ENCODE data around the gene PRPH.
"Not testable (repeated sequence)": the region's sequence is repeated elsewhere in the genome, so short reads cannot be mapped to it uniquely, and the experiment has no call there.

The PRPH gene

DNA sequence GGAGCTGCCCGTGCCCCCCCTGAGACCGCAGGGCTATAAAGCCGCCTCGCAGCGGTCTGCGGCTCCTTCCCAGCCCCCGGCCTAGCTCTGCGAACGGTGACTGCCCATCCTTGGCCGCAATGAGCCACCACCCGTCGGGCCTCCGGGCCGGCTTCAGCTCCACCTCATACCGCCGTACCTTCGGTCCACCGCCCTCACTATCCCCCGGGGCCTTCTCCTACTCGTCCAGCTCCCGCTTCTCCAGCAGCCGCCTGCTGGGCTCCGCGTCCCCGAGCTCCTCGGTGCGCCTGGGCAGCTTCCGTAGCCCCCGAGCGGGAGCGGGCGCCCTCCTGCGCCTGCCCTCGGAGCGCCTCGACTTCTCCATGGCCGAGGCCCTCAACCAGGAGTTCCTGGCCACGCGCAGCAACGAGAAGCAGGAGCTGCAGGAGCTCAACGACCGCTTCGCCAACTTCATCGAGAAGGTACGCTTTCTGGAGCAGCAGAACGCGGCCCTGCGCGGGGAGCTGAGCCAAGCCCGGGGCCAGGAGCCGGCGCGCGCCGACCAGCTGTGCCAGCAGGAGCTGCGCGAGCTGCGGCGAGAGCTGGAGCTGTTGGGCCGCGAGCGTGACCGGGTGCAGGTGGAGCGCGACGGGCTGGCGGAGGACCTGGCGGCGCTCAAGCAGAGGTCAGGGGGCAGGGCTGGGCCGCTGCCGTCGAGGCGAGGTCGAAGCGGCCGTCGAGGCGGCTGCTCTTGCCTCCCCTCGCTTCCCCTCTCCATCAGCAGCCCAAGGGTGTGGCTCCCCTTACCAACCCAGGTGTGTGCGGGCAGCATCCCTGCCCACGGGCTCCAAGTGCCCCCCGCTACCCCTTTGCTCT, at the start of gene PRPH:
PRPH (plus strand) TSS at position 66 of the 855 bp plus-strand sequence; CDS start at position 120, 54 bp downstream.
- no peak for DNase-seq (ENCODE audit: low read depth)

DNA sequence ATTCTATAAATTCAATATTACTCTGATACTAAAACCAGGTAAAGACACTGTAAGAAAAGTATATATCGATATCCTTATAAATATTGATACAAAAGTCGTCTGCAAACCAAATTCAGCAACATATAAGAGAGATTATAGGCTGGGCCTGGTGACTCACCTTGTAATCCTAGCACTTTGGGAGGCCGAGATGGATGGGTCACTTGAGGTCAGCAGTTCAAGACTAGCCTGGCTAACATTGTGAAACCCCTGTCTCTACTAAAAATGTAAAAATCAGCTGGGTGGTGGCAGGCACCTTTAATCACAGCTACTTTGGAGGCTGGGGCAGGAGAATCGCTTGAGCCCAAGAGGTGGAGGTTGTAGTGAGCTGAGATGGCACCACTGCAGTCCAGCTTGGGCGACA, 43.6 kb upstream of the PRPH start:
- DNase-seq (ENCODE audit: low read depth) = no peak

DNA sequence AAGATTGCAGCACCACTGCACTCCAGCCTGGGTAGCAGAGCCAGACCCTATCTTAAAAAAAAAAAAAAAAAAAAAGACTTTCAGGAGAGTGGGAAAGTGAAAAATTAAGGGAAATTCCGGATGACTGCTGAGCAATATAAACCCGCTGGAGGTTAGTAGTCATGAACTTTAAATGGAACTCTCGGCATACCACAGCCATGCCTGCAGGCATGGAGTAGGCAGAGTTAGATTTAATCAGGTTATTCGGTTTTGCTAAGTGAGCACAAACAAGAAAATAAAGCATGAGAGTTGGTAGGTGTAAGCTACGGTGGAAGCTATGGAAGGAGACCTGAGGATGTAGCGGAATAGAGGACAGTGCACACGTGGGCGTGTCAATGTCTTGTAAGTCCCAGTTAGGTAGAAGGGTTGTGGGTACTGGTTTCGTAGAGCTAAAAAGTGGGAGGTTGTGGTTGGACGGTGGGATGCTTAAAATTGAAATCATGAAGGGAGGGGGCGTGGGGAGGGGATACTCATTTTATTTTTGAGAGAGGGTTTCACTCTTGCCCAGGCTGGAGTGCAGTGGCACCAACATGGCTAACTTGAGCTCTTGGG, 41.8 kb upstream of the PRPH start:
- DNase-seq (ENCODE audit: low read depth) = no peak

DNA sequence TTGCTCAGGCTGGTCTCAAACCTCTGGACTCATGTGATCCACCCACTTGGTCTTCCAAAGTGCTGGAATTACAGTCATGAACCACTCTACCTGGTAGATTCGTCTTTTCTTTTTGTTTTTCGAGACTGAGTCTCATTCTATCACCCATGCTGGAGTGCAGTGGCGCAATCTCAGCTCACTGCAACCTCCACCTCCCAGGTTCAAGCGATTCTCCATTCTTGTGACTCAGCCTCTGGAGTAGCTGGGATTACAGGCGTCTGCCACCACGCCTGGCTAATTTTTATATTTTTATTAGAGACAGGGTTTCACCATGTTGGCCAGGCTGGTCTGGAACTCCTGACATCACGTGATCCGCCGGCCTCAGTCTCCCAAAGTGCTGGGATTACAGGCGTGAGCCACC, 39.5 kb upstream of the PRPH start:
- DNase-seq (ENCODE audit: low read depth) = not testable (repeated sequence)

DNA sequence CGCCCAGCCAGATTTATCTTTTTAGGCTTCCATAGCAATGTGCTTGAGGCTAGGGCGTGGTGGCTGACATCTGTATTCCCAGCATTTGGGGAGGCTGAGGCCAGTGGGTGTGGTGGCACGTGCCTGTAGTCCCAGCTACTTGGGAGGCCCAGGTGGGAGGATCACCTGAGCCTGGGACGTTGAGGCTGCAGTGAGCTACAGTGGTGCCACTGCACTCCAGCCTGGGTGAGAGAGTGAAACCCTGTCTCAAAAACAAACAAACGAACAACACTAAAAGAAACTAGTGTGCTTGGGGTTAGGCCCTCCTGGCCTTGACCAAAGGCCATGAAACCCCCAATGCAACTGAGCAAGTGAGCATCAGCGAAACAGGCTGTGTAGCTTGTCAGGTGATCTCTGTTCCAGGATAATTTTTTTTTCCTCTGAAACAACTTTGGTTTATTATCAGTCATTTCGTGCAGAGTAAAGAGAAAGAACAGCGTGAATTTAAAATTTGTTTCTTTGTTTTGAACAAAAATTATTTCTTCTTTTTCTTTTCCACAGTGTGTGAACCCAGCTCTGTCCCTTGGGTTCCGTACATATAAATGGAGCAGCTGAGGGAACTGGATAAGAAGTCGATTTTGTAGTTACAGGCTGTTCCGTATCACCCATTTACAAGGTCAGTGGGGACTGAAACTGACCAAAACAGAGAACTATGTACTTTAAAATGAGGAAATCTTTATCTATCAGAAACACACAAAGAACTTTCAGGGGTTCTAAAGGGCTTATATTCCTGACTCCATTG, 38.9 kb upstream of the PRPH start:
- no peak for DNase-seq (ENCODE audit: low read depth)

DNA sequence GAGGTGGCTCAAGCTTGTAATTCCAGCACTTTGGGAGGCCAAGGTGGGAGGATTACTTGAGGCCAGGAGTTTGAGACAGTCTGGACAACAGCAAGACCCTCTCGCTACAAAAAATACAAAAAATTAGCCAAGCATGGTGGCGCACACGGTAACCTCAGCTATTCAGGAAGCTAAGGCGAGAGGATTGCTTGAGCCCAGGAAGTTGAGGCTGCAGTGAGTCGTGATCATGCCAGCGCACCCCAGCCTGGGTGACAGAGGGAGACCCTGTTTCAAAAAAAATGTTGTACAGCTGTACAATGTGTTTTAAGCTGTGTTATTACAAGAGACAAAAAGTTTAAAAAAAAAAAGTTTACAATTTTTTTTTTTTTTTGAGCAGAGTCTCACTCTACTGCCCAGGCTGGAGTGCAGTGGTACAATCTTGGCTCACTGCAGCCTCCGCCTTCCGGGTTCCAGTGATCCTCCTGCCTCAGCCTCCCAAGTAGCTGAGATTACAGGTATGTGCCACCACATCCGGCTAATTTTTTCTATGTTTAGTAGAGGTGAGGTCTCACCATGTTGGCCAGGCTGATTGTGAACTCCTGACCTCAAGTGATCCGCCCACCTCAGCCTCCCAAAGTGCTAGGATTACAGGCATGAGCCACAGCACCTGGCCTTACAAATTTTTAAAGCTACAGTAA, 37.3 kb upstream of the PRPH start:
- not testable (repeated sequence) for DNase-seq (ENCODE audit: low read depth)

DNA sequence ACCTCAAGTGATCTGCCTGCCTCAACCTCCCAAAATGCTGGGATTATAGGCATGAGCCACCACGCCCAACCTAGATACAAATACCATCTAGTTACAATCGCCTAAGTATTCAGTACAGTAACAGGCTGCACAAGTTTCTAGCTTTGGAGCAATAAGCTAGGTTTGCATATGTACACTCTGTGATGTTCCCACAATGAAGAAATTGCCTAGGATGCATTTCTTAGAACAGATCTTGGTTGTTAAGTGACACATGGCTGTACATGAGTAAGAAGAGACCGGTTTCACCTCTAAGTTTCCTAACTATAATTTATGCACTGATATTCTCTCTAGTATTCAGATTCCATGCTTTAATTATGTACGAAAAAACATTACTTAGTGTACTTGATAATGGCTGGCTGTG, 35.5 kb upstream of the PRPH start:
- no peak for DNase-seq (ENCODE audit: low read depth)

DNA sequence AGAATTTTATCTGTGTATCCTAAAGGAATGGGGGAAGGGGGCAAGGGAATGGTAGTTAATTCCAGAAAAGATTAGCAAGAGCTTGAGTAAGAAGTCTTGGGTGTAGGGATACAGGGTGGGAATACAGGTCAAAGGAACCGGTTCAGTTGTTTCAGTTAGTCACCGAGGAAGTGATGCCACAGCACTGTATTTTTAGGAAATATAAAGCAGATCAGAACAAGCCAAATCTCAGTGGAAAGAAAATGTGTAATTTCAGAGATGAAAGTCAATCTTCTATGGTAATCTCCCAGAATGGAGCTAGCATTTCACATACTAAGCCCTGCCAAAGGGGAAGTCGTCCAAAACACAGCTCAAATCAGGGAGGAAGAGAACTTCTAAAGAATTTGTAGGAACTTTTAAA, 34.8 kb upstream of the PRPH start:
- no peak for DNase-seq (ENCODE audit: low read depth)

DNA sequence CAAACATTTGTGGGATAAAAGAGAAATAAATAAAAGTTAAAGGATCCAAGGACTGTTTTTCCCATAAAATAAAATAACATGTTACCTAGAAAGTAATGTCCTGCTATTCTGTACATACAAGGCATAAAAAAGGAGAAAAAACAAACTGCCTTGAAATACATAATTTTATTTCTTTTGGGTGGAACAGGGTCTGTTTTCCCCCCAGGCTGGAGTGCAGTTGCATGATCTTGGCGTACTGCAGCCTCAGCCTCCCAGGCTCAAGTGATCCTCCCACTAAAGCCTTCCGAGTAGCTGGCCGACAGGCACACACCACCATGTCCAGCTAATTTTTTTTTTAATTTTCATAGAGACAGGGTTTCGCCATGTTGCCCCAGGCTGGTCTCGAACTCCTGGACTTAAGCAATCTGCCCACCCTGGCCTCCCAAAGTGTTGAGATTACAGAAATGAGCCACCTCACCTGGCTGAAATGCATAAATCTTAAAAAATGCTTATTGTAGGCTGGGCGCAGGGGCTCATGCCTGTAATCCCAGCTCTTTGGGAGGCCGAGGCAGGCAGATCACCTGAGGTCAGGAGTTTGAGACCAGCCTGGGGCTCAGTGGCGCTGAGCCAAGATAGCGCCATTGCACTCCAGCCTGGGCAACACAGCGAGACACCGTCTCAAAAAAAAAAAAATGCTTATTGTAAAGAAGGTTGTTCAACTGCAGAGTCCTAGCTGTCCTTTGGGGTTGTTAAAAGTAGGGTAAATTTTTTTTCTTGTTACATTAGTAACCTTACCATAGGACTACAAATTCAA, 34.2 kb upstream of the PRPH start:
- no peak for DNase-seq (ENCODE audit: low read depth)

DNA sequence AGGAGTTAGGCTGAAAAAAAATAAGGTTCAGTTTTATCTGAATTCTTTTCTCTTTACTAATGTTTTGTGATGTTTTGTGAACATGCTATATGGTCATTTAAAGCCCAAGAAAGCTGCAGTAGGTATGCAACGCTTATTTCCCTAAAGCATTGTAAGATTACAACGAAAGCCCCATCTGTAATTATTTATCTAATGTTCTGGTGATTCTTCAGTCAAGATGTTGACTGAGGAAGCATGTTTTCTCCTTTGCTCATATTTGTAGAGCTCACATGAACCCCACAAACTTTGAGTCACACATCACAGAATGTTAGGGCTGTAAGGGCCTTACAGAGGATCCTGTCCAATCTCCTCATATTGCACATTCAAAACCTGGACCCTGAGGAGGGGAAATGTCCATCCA, 33.2 kb upstream of the PRPH start:
- DNase-seq (ENCODE audit: low read depth) = no peak

DNA sequence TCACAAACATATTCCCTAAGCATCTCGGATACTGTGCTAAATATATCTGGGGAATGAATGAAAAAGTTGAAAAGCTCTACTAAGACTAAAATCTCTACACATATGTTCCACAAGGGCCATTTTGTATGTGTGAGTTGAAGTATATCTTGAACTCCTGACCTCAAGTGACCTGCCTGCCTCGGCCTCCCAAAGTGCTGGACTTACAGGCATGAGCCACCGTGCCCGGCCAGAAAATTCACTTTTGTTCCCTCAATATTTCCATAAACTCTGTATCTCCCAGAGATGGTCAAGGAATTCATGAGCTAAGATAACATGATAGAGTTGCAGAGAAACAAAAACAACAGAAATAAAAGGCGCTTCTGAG, 31.6 kb upstream of the PRPH start:
- DNase-seq (ENCODE audit: low read depth) = no peak

DNA sequence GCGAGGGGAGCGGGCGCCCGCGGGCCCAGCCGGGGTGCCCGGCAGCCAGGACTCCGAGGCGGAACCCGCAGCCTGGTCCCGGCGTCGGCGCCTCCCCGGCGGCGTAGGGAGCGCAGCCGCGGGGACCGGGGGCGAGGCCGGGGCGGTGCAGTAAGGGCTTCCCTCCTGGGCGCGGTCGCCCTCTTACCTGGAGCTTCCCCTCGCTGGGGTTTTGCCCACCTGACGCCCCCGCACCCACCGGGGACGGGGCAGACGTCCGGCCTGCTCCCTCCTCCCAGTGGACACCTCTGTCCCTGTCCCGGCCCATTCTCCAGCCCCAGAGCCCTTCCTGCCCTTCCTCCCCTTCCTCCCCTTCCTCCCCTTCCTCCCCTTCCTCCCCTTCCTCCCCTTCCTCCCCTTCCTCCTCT, 30.5 kb upstream of the PRPH start:
- no peak for DNase-seq (ENCODE audit: low read depth)

DNA sequence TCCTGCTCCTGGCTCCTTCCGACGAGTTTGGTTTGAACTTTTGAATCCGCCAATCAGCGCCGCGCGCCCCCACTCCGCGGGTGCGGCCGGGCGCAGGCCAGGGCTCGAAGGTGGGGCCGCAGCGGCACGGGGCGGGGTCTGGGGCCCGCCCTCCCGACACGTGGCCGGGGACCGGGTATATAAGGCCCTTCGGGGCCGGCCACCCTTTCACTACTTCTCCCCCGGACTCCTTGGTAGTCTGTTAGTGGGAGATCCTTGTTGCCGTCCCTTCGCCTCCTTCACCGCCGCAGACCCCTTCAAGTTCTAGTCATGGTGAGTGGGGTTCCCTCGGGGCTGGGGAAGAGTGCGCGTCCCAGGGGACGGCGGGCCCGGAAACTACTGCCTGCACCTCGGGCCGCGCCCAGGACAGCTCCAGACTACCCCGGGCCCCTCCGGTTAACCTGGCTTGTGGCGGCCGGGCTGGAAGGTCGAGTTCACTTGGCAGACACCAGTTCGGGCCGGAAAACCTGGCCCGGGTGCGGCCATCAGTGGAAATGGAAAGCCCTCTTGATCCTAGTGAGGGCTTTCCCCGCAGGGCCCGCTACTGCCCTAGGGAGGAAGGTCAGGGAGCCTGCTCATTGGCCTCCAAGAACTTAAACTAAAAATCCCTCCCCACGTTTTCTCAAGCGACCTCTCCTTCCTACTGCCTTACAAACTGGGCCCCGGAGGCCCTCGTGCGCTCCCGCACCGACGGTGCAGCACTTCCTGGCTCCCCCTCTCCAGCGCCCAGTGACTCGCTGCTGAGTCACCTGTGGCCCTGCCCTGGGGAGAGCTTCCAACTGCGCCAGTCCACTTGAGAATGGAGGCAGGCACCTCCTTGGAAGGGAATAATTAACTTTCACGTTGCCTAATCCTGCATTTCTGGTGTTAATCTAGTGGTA, 29.8 kb upstream of the PRPH start, which contains the start of gene TUBA1C:
TUBA1C (plus strand) TSS at position 210 of the 920 bp plus-strand sequence; CDS start at position 310, 100 bp downstream.
- peak; percentile 76 for DNase-seq (ENCODE audit: low read depth)

DNA sequence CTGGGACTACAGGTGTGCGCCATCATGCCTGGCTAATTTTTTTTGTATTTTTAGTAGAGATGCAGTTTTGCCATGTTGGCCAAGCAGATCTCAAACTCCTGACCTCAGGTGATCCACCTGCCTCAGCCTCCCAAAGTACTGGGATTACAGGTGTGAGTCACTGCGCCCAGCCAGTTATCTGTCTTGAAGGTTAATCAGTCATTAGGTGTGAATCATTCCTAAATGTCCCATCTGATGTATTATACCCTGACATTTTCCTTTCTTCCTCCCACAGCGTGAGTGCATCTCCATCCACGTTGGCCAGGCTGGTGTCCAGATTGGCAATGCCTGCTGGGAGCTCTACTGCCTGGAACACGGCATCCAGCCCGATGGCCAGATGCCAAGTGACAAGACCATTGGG, 25.8 kb upstream of the PRPH start:
- not testable (repeated sequence) for DNase-seq (ENCODE audit: low read depth)

DNA sequence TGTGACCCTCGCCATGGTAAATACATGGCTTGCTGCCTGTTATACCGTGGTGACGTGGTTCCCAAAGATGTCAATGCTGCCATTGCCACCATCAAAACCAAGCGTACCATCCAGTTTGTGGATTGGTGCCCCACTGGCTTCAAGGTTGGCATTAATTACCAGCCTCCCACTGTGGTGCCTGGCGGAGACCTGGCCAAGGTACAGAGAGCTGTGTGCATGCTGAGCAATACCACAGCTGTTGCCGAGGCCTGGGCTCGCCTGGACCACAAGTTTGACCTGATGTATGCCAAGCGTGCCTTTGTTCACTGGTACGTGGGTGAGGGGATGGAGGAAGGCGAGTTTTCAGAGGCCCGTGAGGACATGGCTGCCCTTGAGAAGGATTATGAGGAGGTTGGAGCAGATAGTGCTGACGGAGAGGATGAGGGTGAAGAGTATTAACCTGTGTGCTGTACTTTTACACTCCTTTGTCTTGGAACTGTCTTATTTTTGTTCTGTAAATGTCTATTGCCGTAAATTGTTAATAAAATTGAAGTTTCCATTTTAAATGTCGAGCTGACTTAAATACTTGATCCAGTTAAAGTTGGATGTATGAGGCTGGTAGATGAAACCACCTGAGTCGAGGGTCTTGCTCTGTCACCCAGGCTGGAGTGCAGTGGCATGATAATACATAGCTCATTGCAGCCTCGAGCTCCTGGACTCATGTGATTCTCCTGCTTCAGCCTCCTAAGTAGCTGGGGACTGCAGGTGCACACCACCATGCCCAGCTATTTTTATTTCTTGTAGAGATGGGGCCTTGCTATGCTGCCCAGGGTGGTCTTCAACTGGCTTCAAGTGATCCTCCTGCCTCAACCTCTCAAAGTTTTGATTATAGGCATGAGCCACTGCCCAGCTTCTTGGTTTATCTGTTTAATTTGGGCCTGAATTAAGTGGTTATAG, 21.9 kb upstream of the PRPH start:
- no peak for DNase-seq (ENCODE audit: low read depth)

DNA sequence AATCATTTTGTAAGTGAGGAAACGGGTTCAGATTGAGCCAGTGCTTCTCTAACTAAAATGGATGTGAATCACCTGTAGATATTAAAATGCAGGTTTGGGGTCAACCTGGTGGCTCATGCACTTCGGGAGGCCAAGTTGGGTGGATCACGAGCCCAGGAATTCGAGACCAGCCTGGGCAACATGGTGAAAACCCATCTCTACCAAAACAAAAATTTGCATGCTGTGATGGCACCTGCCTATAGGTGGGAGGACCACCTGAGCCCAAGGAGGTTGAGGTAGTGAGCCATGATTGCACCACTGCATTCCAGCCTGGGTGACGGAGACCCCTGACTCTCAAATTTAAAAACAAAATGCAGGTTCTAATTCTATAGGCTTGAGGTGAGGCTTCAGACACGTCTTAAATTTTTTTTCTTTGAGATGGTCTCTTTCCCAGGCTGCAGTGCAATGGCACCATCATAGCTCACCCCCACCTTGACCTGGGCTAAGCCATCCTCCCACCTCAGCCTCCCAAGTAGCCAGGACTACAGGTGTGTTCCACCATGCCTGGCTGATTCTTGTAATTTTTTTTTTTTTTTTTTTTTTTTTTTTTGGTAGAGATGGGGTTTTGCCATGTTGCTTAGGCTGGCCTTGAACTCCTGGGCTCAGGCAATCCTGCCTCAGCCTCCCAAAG, 21.1 kb upstream of the PRPH start:
- DNase-seq (ENCODE audit: low read depth) = no peak

DNA sequence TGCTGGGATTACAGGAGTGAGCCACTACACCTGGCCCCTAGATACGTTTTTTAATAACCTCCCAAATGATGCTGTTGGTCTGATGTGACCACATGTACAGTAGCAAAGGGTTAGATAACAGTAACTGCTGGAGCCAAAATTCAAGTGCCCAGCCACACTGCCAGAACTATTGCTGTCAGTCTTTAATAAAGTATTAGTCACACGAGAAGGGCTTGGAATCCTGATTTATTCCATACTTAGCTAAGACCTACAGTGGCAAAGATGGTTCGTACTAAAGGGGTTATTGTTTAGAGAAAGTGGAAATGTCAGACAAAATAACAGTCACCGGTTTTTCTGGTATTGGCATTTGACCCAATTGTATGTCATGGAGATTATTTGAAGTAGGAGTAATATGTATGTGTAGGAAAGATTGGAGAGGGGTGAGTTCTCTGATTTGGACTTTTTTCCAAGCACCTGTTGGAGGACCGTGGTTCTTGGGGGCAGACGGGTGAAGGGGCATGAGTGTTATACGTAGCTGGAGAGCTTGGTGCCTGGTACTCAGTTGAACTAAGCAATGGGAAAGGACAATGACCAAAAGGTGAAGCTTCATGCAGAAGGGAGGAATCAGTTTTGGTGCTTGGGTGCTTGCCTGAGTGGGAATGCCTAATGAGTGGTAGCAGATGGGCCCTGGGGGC, 20.4 kb upstream of the PRPH start:
- no peak for DNase-seq (ENCODE audit: low read depth)

Data from T-helper 22 cell (primary cell).